Measurements from ENCODE around the gene CLCN5. TPM values are rescaled to one million over a fixed set of nuclear protein-coding genes. Genes with fewer than 3 reads are reported as not detected.

Gene CLCN5
- total RNA-seq, 1 donor from 2014 or later: 4.9 TPM

GRCh38 chrX:50088645-50089044 is 166.2 kb downstream of the CLCN5 start:
- no peaks in the 10 kb centered on the region for H3K36me3 ChIP-seq
- H3K9me3 ChIP-seq: no peaks in the 10 kb centered on the region
- H3K27ac ChIP-seq: no peak overlapping the region
- TF ChIP-seq POLR2AphosphoS5 (IDR thresholded peaks at IDR 0.05; ENCODE audit: insufficient read depth in 1 of 2, low read depth in 1 of 2) (no peak), POLR2A (IDR thresholded peaks at IDR 0.05) (no peak), CTCF (IDR thresholded peaks at IDR 0.05) (no peak)
- no peaks in the 10 kb centered on the region for H3K4me1 ChIP-seq
- intact Hi-C loops (cut with DNase I): no loop called here
- H3K27me3 ChIP-seq: no peaks in the 10 kb centered on the region
- DNase-seq (ENCODE audit: extremely low spot score in 2 of 2): no peak
- no peak overlapping the region for H3K4me3 ChIP-seq

GRCh38 chrX:50093625-50094024 is 171.2 kb downstream of the CLCN5 start:
- no peak overlapping the region for H3K27ac ChIP-seq
- H3K9me3 ChIP-seq: no peaks in the 10 kb centered on the region
- H3K36me3 ChIP-seq: no peaks in the 10 kb centered on the region
- no peaks in the 10 kb centered on the region for H3K27me3 ChIP-seq
- no peak overlapping the region for H3K4me3 ChIP-seq
- intact Hi-C loops (cut with DNase I): no loop called here
- no peaks in the 10 kb centered on the region for H3K4me1 ChIP-seq
- no peak for DNase-seq (ENCODE audit: extremely low spot score in 2 of 2)
- TF ChIP-seq CTCF (IDR thresholded peaks at IDR 0.05) (no peak), POLR2AphosphoS5 (IDR thresholded peaks at IDR 0.05; ENCODE audit: insufficient read depth in 1 of 2, low read depth in 1 of 2) (no peak), POLR2A (IDR thresholded peaks at IDR 0.05) (no peak)

- Histone ChIP-seq H3K4me3 (no peak overlapping the region), H3K27me3 (no peaks in the 10 kb centered on the region), H3K9me3 (no peaks in the 10 kb centered on the region), H3K4me1 (no peaks in the 10 kb centered on the region), H3K36me3 (no peaks in the 10 kb centered on the region), H3K27ac (no peak overlapping the region)
- DNase-seq (ENCODE audit: extremely low spot score in 2 of 2): no peak
- TF ChIP-seq POLR2AphosphoS5 (IDR thresholded peaks at IDR 0.05; ENCODE audit: insufficient read depth in 1 of 2, low read depth in 1 of 2) (no peak), CTCF (IDR thresholded peaks at IDR 0.05) (no peak), POLR2A (IDR thresholded peaks at IDR 0.05) (no peak)
- intact Hi-C loops (cut with DNase I): no loop called here
Observed at GRCh38 chrX:50097071-50097470, 174.7 kb downstream of the CLCN5 start.

- H3K4me3 ChIP-seq: no peak overlapping the region
- DNase-seq (ENCODE audit: extremely low spot score in 2 of 2): no peak
- intact Hi-C loops (cut with DNase I): no loop called here
- H3K36me3 ChIP-seq: no peaks in the 10 kb centered on the region
- H3K9me3 ChIP-seq: no peaks in the 10 kb centered on the region
- no peaks in the 10 kb centered on the region for H3K4me1 ChIP-seq
- no peak for TF ChIP-seq POLR2AphosphoS5 (IDR thresholded peaks at IDR 0.05; ENCODE audit: insufficient read depth in 1 of 2, low read depth in 1 of 2)
- no peak for TF ChIP-seq POLR2A (IDR thresholded peaks at IDR 0.05)
- TF ChIP-seq CTCF (IDR thresholded peaks at IDR 0.05): no peak
- no peaks in the 10 kb centered on the region for H3K27me3 ChIP-seq
- H3K27ac ChIP-seq: no peak overlapping the region
Observed at GRCh38 chrX:50098241-50098640, 175.8 kb downstream of the CLCN5 start.

- Histone ChIP-seq H3K27me3 (no peaks in the 10 kb centered on the region), H3K36me3 (no peaks in the 10 kb centered on the region), H3K9me3 (no peaks in the 10 kb centered on the region), H3K4me3 (no peak overlapping the region), H3K4me1 (no peaks in the 10 kb centered on the region), H3K27ac (no peak overlapping the region)
- intact Hi-C loops (cut with DNase I): no loop called here
- TF ChIP-seq POLR2AphosphoS5 (IDR thresholded peaks at IDR 0.05; ENCODE audit: insufficient read depth in 1 of 2, low read depth in 1 of 2) (no peak), POLR2A (IDR thresholded peaks at IDR 0.05) (no peak), CTCF (IDR thresholded peaks at IDR 0.05) (no peak)
- no peak for DNase-seq (ENCODE audit: extremely low spot score in 2 of 2)
Observed at GRCh38 chrX:50098749-50099148, 176.4 kb downstream of the CLCN5 start.
